ENCODE results near the gene CAPS2. TPM values are rescaled to one million over a fixed set of nuclear protein-coding genes. Genes with fewer than 3 reads are reported as not detected.

CAPS2 gene
- total RNA-seq, 1 donor: 12.9 TPM

- H3K4me3 ChIP-seq (ENCODE audit: low read depth, low read length): no peak overlapping the region
- TF ChIP-seq CTCF (IDR thresholded peaks at IDR 0.05; ENCODE audit: insufficient read depth, low read length): no peak
- no peak for DNase-seq (ENCODE audit: low read depth)
These were observed 7.8 kb upstream of the CAPS2 start for GRCh38 chr12:75337905-75338304.

DNA sequence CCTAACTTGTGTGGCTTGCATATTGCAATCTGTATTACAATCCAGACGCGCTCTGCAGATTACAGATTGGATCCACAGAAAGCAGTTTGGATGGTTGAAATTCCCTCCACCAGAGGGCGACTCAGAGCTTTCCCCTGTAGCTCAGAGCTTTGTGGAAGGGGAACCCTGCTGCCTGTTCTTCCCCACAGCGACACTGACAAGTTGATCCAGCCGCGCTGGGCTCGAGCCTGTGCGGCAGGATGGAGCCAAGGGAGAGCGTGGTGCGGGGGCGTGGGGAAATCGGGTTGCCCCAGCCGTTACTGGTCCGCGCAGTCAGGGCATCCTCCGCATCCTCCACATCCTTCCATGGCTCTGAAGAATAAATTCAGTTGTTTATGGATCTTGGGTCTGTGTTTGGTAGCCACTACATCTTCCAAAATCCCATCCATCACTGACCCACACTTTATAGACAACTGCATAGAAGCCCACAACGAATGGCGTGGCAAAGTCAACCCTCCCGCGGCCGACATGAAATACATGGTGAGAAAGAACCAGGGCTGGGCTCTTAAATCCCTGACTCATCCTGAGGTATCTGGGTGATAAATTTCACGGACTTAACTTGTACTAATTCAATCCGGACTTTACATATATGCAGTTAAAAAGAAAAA, 4.4 kb upstream of the CAPS2 start, which contains the start of gene GLIPR1L1:
Gene GLIPR1L1 (plus strand): TSS at position 287 of the 647 bp plus-strand sequence. CDS start 59 bp downstream, at position 346.
- peak; percentile 96 for DNase-seq (ENCODE audit: low read depth)
- peak within 1 kb of the TSS; percentile 72 for H3K4me3 ChIP-seq (ENCODE audit: low read depth, low read length)
- TF ChIP-seq CTCF (IDR thresholded peaks at IDR 0.05; ENCODE audit: insufficient read depth, low read length): peak; percentile 84

DNA sequence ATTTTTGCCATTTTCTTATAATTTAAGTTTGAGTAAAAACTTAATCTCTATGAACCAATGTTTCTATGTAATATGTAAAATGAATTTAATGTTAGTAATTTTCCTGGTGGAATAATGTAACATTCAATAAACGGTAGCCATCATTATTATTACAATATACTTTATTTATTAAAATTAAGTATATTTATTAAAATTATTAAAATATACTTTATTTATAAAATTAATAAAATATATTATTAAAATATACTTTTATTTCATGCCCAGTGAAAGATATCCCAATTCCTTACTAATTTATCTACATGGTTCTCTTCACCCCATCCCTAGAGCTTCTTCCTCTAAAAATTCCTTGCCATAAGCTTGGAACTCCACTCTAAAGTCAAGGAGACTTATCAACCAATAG, 2.5 kb downstream of the CAPS2 start:
- no peak for TF ChIP-seq CTCF (IDR thresholded peaks at IDR 0.05; ENCODE audit: insufficient read depth, low read length)
- H3K4me3 ChIP-seq (ENCODE audit: low read depth, low read length): no peak overlapping the region
- DNase-seq (ENCODE audit: low read depth): no peak

DNA sequence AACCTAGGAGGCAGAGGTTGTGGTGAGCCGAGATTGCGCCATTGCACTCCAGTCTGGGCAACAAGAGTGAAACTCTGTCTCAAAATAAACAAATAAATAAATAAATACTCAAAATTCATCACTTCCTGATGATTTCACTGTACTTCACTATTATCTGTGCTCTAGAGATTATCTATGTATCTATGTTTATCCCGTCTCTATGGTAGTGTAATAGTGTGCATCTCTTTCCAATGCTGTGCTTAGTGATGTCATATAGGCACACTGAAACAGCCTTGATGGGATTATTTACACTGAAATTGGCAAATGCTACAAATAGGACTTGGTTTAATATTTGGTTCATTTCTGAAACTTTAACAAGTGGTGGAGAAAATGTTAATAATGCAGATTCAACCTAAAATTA, 6.5 kb downstream of the CAPS2 start:
- no peak for TF ChIP-seq CTCF (IDR thresholded peaks at IDR 0.05; ENCODE audit: insufficient read depth, low read length)
- DNase-seq (ENCODE audit: low read depth): no peak

GRCh38 chr12:75322464-75322863, 7.7 kb downstream of the CAPS2 start:
- H3K4me3 ChIP-seq (ENCODE audit: low read depth, low read length): no peak overlapping the region
- TF ChIP-seq CTCF (IDR thresholded peaks at IDR 0.05; ENCODE audit: insufficient read depth, low read length): no peak
- DNase-seq (ENCODE audit: low read depth): peak; percentile 49

More for the DNA sequence above, 6.5 kb downstream of the CAPS2 start:
- H3K4me3 ChIP-seq (ENCODE audit: low read depth, low read length): no peak overlapping the region

GRCh38 chr12:75317784-75318183, 12.3 kb downstream of the CAPS2 start:
- TF ChIP-seq CTCF (IDR thresholded peaks at IDR 0.05; ENCODE audit: insufficient read depth, low read length): no peak
- H3K4me3 ChIP-seq (ENCODE audit: low read depth, low read length): no peak overlapping the region
- no peak for DNase-seq (ENCODE audit: low read depth)

DNA sequence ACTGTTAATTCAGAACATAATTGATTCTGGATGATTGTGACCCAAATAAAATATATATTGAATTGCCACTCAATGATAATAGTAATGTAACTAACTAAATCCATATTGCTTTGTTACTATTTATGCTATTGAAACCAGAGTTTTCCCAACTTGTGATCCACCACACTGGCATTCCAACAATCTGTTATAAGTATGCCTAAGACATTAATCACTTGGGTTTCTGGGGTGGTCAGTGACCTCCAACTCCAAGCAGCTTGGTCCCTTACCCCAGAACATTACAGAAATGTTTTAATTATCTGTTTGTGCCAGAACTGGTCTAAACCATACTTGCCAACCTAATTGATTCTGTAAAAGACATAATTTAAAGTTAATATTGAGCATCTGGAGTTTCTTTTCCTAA, 14.6 kb downstream of the CAPS2 start:
- DNase-seq (ENCODE audit: low read depth): peak; percentile 47
- H3K4me3 ChIP-seq (ENCODE audit: low read depth, low read length): no peak overlapping the region
- no peak for TF ChIP-seq CTCF (IDR thresholded peaks at IDR 0.05; ENCODE audit: insufficient read depth, low read length)

All from fibroblast of the aortic adventitia (primary cell).